Pancreas (tissue), 10 donors: ENCODE data around the gene SCARB1. TPM values are rescaled to one million over a fixed set of nuclear protein-coding genes. Genes with fewer than 3 reads are reported as not detected.
A peak's percentile ranks its signal among the peaks of the same experiment; 100 is the strongest.

Experiments
- ATAC-seq, 4 donors: fragments of 200-7000 bp; cut with Tn5 transposase; one replicate each; pipeline versions ENCODE4 v1.8.0 to v1.9.1; 2020; ENCODE audit warnings: mild to moderate bottlenecking in 4 of 4, moderate library complexity in 4 of 4
- DNase-seq, 6 donors: peaks; one replicate each; pipeline ENCODE4 v3.0.0-alpha.2; 2020
- FAIRE-seq: peaks from 2 replicates; lab custom pipeline; 2012; peaks lifted over from hg19 to GRCh38; lab: Jason Lieb, UNC
- H3K27ac ChIP-seq, 4 donors: fragments of 200-600 bp; sonication (generic); 1 replicate in 3 of 4; 2 replicates in 1 of 4; pipeline versions ENCODE4 v1.5.0 to v1.8.0; 2020
- H3K27me3 ChIP-seq, 4 donors: fragments of 200-600 bp; one replicate each; pipeline ENCODE4 v1.8.0; 2021
- H3K36me3 ChIP-seq, 3 donors: fragments of 200-600 bp; sonication (generic) in 1 of 3; one replicate each; pipeline versions ENCODE4 v1.5.0 to v1.8.0; 2020 to 2021
- H3K4me1 ChIP-seq, 3 donors: fragments of 200-600 bp; one replicate each; pipeline ENCODE4 v1.8.0; 2021
- H3K4me3 ChIP-seq, 4 donors: fragments of 200-600 bp; sonication (generic) in 2 of 4; one replicate each; pipeline versions ENCODE4 v1.5.0 to v1.8.0; 2020 to 2021
- H3K9me3 ChIP-seq, 4 donors: fragments of 200-600 bp; one replicate each; pipeline ENCODE4 v1.8.0; 2021
- WGBS, 2 donors: extraction: QIAGEN DNeasy Blood & Tissue Kit; methylation state at CpG; one replicate each; pipeline ENCODE4 v1.1.7; 2013; 5-methylcytosine and 5-hydroxymethylcytosine counted together
- intact Hi-C, 3 donors: fragments of 100-400 bp; cut with DNase I; formaldehyde crosslinking; loops; one replicate each; pipeline versions ENCODE4 v1.11.1 to v1.14.2; 2022
- polyA plus RNA-seq, 2 donors: library from polyadenylated mRNA; stranded (reverse); fragments of 200-250 nt; gene quantifications; one replicate each; pipeline ENCODE4 v1.2.3, GENCODE V29; 2013
- total RNA-seq, 6 donors: library from RNA; stranded (reverse); fragmentation: NEBNext Ultra II Directional in 4 of 6; extraction: Animal tissue kit (Norgen Biotek cat#: 25700) in 4 of 6; gene quantifications; one replicate each; pipeline versions ENCODE4 v1.2.1 to v1.2.4, GENCODE V29; 2021 to 2023
- TF ChIP-seq, protein P1 (sequence below), 4 donors: fragments of 200-600 bp; sonication (generic) in 3 of 4; IDR thresholded peaks; one replicate each; pipeline versions ENCODE4 v1.5.0 to v1.8.0; 2021; ENCODE audit warnings: antibody characterized with exemption in 4 of 4
- donor health status: healthy with polysubstance abuse.
- donor health status: DM: no; HTN: no; CAD: no; lungs with moderate emphysema.
- donor health status: DM: no; HTN: no; CAD: no.
- donor health status: control.
- donor health status: control.
- donor health status: Bipolar disorder and iron deficiency.
- donor health status: DM: yes; HTN: yes; CAD: no.
- donor health status: DM: no; HTN: no; CAD: no.
- donor health status: DM: no; HTN: no; CAD: no.
- donor health status: DM: yes; HTN: yes; CAD: no.

The SCARB1 gene
- total and polyA plus RNA-seq, 8 donors, result 4.7 to 14.7 (median 9.6) TPM

DNA sequence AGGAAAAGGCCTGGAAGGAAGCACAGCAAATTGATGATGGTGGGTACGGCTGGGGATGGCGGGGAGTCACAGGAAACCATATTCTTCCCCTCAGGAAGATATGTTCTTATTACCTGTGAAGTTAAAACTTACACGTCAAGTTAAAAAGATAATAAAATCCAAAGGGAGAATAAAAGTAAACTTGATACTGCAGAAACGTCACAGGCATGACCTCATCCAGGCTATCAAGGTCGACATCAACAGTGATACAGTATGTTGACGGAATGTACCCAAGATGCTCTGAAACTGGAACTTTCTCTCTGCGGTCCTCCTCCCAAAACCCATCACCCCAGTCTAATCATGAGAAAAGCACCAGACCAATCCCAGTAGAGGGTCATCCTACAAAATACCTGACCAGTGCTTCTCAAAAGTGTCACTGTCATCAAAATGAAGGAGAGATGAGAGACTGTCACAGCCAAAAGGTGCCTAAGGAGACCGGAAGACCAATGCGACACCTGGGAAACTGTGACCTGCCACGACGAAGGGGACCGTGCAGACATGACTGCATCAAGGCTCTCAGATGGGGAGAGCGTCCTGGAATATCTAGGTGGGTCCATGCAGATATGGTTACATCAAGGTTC, 74.6 kb downstream of the SCARB1 start:
- Histone ChIP-seq H3K27ac (no peak overlapping the region), H3K36me3 (no peaks in the 10 kb centered on the region), H3K27me3 (no peaks in the 10 kb centered on the region), H3K4me1 (no peaks in the 10 kb centered on the region), H3K4me3 (no peak overlapping the region), H3K9me3 (no peaks in the 10 kb centered on the region)
- 88 to 89% methylated on average over 13 of the region's 13 CpGs for WGBS, 2 donors
- ATAC-seq, result no peak
- TF ChIP-seq, protein P1, sequence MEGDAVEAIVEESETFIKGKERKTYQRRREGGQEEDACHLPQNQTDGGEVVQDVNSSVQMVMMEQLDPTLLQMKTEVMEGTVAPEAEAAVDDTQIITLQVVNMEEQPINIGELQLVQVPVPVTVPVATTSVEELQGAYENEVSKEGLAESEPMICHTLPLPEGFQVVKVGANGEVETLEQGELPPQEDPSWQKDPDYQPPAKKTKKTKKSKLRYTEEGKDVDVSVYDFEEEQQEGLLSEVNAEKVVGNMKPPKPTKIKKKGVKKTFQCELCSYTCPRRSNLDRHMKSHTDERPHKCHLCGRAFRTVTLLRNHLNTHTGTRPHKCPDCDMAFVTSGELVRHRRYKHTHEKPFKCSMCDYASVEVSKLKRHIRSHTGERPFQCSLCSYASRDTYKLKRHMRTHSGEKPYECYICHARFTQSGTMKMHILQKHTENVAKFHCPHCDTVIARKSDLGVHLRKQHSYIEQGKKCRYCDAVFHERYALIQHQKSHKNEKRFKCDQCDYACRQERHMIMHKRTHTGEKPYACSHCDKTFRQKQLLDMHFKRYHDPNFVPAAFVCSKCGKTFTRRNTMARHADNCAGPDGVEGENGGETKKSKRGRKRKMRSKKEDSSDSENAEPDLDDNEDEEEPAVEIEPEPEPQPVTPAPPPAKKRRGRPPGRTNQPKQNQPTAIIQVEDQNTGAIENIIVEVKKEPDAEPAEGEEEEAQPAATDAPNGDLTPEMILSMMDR (IDR thresholded peaks at IDR 0.05), result no peak
- FAIRE-seq, result no peak
- DNase-seq, result no peak
- intact Hi-C loops, result loop anchor here in 1 of 3 donors (10.0 kb wide), 1 partner anchor 116 kb away; no protein-coding TSS in a partner anchor

DNA sequence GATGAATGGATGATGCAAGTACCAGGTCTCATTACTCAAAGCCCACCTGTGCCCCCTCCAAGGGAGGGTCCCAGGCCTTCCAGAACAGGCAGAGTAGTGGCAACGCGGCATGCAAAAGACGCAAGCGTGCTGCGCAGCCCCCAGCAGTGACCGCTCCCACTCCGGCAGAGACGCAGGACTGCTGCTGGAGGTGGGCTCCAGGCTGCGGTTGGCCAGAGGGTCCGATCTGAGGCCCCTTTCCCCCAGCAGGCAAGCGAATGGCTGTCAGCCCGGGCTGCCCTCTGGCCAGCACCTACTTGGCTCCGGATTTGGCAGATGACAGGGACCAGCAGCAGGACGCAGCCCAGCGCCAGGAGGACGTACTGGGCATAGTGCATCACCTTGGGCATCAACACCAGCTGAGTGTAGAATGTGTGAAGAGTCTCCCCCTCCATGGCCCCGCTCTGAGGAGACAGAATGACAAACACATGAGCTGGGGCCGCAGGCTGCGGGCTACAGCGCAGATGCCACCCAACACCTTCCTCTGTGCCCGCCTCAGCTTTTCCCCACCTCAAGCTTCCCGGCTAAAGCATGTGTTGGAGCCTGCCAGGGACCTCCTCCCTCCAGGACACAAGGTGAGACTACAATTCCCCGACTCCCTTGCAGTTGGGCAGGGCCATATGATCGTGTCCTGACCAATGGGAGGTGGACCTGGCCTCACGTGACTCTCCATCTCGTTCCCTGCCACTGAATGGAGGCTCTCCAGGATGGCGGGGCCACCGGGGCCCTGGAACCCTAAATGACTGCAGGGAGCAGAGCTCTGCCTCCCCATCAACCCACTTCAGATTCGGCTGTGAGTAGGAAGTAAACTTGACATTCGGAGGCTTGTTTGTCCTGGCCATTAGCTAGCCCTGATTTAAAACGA, 77.4 kb downstream of the SCARB1 start:
- Histone ChIP-seq H3K36me3 (no peaks in the 10 kb centered on the region), H3K27ac (no peak overlapping the region), H3K9me3 (no peaks in the 10 kb centered on the region), H3K4me1 (no peaks in the 10 kb centered on the region), H3K27me3 (no peaks in the 10 kb centered on the region), H3K4me3 (peak overlapping the region in 1 of 4 donors; percentile 27)
- ATAC-seq (peak; percentile 78 to 98 (median 93)), DNase-seq (peak in 4 of 6 donors; percentile 52 to 61 (median 56)), FAIRE-seq (no peak)
- WGBS, 2 donors, result 76 to 81% methylated on average over 31 of the region's 31 CpGs
- intact Hi-C loops, result loop anchor here in 1 of 3 donors (10.0 kb wide), 1 partner anchor 118 kb away; no protein-coding TSS in a partner anchor
- TF ChIP-seq, protein P1 (IDR thresholded peaks at IDR 0.05), result no peak

DNA sequence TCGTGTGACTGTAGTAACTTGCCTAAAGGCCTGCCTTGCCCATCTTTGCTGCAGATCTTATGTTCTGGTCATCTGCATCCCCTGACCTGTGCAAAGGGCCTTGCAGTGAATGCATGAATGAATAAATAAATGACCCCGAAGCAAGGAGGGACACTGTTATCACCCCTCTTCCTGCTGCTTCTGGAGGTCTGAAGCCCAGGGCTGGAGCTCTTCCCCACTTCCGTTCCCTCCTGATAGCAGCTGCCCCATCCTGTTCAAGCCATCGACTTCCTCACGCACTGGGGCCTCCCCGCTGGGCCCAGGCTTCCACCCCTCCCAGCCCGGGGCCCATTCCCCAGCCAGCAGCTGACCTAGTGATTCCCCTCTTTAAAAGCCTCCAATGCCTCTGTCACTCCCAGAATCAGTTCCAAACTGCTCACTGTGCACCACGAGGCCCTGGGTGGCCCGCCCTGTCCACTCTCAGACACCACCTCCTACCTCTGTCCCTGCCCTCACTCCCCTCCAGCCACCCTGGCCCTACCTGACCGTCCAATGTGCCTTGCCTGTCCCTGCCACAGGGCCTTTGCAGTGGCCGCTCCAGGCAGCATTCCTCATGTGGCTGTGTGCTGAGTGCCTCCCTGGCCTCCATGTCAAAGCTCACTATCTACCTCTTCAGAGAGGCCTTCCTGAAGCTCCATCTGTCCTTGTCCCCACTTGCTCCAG, 78.6 kb downstream of the SCARB1 start:
- WGBS, 2 donors, result 79 to 95% methylated on average over 10 to 11 of the region's 11 CpGs
- no peak for FAIRE-seq
- intact Hi-C loops, result loop anchor here in 1 of 3 donors (10.0 kb wide), 1 partner anchor 120 kb away; no protein-coding TSS in a partner anchor

DNA sequence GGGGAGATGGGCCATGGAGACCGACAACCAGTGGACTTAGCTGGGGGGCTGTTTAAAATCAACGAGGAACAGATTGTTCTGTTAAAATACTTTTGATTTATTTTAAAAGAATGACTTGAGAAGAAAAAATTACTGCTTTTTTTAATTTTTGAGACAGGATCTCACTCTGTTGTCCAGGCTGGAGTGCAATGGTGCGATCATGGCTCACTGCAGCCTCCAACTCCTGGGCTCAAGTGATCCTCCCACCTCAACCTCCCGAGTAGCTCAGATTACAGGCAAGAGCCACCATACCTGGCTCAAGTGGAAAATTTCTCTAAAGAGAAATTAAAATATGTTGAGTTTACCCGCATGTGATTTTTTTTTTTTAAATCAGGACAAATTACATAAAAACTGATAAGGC, 80.6 kb downstream of the SCARB1 start:
- TF ChIP-seq, protein P1 (IDR thresholded peaks at IDR 0.05), result no peak
- no peaks in the 10 kb centered on the region for H3K9me3 ChIP-seq
- no peaks in the 10 kb centered on the region for H3K4me1 ChIP-seq
- no peaks in the 10 kb centered on the region for H3K36me3 ChIP-seq
- DNase-seq (no peak), ATAC-seq (no peak), FAIRE-seq (no peak)
- WGBS, 2 donors, result 90 to 91% methylated on average over 5 of the region's 5 CpGs
- no peak overlapping the region for H3K27ac ChIP-seq
- intact Hi-C loops, result loop anchor here in 1 of 3 donors (10.0 kb wide), 1 partner anchor 122 kb away; no protein-coding TSS in a partner anchor
- H3K4me3 ChIP-seq, result no peak overlapping the region
- H3K27me3 ChIP-seq, result no peaks in the 10 kb centered on the region

More for the DNA sequence above, 78.6 kb downstream of the SCARB1 start:
- Histone ChIP-seq H3K36me3 (no peaks in the 10 kb centered on the region), H3K27ac (no peak overlapping the region), H3K9me3 (no peaks in the 10 kb centered on the region), H3K4me3 (no peak overlapping the region), H3K27me3 (no peaks in the 10 kb centered on the region), H3K4me1 (no peaks in the 10 kb centered on the region)
- no peak for DNase-seq
- TF ChIP-seq, protein P1 (IDR thresholded peaks at IDR 0.05), result no peak
- no peak for ATAC-seq
